Measurements from ENCODE around the gene VPS16. TPM values are rescaled to one million over a fixed set of nuclear protein-coding genes. Genes with fewer than 3 reads are reported as not detected.

The VPS16 gene
- total RNA-seq, 4 donors from 2014 or later, result 17.9 to 51.3 (median 31.9) TPM

DNA sequence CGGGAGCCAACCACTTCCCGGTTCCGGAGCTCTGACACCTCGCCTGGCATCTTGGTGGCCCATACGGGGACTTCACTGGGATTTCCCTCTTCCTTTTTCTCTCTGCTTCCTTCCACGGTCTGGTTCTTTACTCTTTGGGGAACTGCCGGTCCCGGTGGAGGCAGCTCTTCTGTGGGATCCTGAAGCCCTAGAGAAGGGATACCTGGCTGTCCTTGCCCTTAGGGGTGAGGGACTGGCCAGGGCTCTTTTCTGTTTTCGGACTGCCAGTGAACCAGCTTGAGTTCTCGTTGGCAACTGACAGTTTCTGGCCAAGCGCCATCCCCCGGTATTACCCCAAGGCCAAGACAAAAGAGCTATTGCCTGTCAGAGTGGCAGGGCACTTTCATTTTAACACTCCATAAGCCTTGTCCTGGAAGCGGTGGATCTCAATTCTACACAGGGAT lies 39.2 kb upstream of the VPS16 start:
- TF ChIP-seq POLR2A (IDR thresholded peaks at IDR 0.05), result no peak
- TF ChIP-seq, protein P1, sequence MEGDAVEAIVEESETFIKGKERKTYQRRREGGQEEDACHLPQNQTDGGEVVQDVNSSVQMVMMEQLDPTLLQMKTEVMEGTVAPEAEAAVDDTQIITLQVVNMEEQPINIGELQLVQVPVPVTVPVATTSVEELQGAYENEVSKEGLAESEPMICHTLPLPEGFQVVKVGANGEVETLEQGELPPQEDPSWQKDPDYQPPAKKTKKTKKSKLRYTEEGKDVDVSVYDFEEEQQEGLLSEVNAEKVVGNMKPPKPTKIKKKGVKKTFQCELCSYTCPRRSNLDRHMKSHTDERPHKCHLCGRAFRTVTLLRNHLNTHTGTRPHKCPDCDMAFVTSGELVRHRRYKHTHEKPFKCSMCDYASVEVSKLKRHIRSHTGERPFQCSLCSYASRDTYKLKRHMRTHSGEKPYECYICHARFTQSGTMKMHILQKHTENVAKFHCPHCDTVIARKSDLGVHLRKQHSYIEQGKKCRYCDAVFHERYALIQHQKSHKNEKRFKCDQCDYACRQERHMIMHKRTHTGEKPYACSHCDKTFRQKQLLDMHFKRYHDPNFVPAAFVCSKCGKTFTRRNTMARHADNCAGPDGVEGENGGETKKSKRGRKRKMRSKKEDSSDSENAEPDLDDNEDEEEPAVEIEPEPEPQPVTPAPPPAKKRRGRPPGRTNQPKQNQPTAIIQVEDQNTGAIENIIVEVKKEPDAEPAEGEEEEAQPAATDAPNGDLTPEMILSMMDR (IDR thresholded peaks at IDR 0.05), result no peak
- no peak for TF ChIP-seq EP300 (IDR thresholded peaks at IDR 0.05)
- Histone ChIP-seq H3K36me3 (no peaks in the 10 kb centered on the region), H3K4me1 (peaks cover 0 to 39% (median 5%) of the 10 kb centered on the region in 4 donors), H3K27me3 (peaks cover 0 to 87% of the 10 kb centered on the region in 2 donors), H3K27ac (no peak overlapping the region), H3K9me3 (no peaks in the 10 kb centered on the region), H3K4me3 (no peak overlapping the region)
- 14 to 22% methylated on average over 13 of the region's 13 CpGs for WGBS, 2 donors
- no peak for DNase-seq (ENCODE audit: low spot score in 2 of 2)

GRCh38 chr20:2804041-2804828 lies 36.3 kb upstream of the VPS16 start:
- no peak for DNase-seq (ENCODE audit: low spot score in 2 of 2)
- no peak for TF ChIP-seq POLR2A (IDR thresholded peaks at IDR 0.05)
- TF ChIP-seq EP300 (IDR thresholded peaks at IDR 0.05), result no peak
- TF ChIP-seq, protein P1 (IDR thresholded peaks at IDR 0.05), result no peak
- no peak overlapping the region for H3K4me3 ChIP-seq
- WGBS, 2 donors, result 47 to 54% methylated on average over 16 of the region's 16 CpGs
- no peak overlapping the region for H3K27ac ChIP-seq
- H3K36me3 ChIP-seq, result no peaks in the 10 kb centered on the region
- H3K27me3 ChIP-seq, result peaks cover 0 to 96% of the 10 kb centered on the region in 2 donors
- no peaks in the 10 kb centered on the region for H3K9me3 ChIP-seq
- H3K4me1 ChIP-seq, result peaks cover 0 to 37% (median 5%) of the 10 kb centered on the region in 4 donors

GRCh38 chr20:2804852-2805688 lies 35.5 kb upstream of the VPS16 start:
- TF ChIP-seq EP300 (IDR thresholded peaks at IDR 0.05) (no peak), POLR2A (IDR thresholded peaks at IDR 0.05) (no peak)
- TF ChIP-seq, protein P1 (IDR thresholded peaks at IDR 0.05), result no peak
- H3K4me3 ChIP-seq, result no peak overlapping the region
- DNase-seq (ENCODE audit: low spot score in 2 of 2), result no peak
- H3K9me3 ChIP-seq, result peaks cover 0 to 4% (median 0%) of the 10 kb centered on the region in 4 donors
- WGBS, 2 donors, result 14 to 19% methylated on average over 36 to 46 of the region's 49 CpGs
- H3K27me3 ChIP-seq, result peaks cover 0 to 88% of the 10 kb centered on the region in 2 donors
- no peak overlapping the region for H3K27ac ChIP-seq
- H3K36me3 ChIP-seq, result no peaks in the 10 kb centered on the region
- peaks cover 0 to 28% (median 4%) of the 10 kb centered on the region in 4 donors for H3K4me1 ChIP-seq

DNA sequence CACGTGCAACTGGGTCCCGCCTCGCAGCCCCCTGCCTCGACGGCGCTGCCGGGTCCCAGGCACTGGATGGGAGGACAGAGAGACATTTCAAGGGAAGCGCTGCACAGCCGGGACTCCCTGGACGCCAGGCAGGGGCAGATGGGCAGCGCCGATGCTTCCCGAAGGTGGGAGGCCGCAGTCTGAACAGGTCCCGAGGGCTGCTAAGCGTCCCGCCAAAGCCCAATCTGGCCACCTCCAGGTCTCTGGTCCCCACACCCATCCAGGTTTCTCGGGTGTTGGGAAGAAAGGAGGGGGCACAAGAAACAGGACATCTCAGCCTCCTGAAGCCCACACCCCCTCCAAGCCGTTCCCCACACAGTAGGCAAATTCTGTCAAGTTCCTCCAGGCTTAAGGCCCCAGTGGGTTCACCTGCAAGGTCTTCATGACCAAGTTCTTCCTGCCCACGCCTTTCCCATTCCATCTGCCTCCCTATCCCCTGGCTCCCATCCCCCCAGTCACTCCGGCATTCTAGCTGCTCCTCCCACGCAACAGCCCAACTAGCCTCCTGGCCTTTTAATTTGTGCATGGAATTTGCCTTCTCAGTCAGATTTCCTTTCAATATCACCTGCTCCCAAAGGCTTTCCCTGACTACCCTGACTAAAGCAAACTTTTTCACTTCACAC lies 34.7 kb upstream of the VPS16 start:
- Histone ChIP-seq H3K4me3 (no peak overlapping the region), H3K9me3 (peaks cover 0 to 12% (median 0%) of the 10 kb centered on the region in 4 donors), H3K36me3 (no peaks in the 10 kb centered on the region), H3K27ac (no peak overlapping the region), H3K4me1 (peaks cover 0 to 21% (median 1%) of the 10 kb centered on the region in 4 donors), H3K27me3 (peaks cover 0 to 81% of the 10 kb centered on the region in 2 donors)
- no peak for DNase-seq (ENCODE audit: low spot score in 2 of 2)
- 25 to 37% methylated on average over 11 to 14 of the region's 22 CpGs for WGBS, 2 donors
- TF ChIP-seq, protein P1 (IDR thresholded peaks at IDR 0.05), result no peak
- TF ChIP-seq EP300 (IDR thresholded peaks at IDR 0.05), result no peak
- no peak for TF ChIP-seq POLR2A (IDR thresholded peaks at IDR 0.05)
